SK-N-SH (cell line): Measurements from ENCODE around the gene SRBD1.

ENCODE experiments used
- EP300 ChIP-seq, 2 experiments: IDR thresholded peaks; 2 replicates each; pipeline versions ENCODE4 v1.4.0 to v1.6.1; 2012; ENCODE audit warnings: borderline replicate concordance in 1 of 2, low read depth in 1 of 2, low read length in 1 of 2
- EZH2phosphoT487 ChIP-seq: fragments of 200-600 bp; sonication (generic); IDR thresholded peaks from 2 replicates; pipeline ENCODE4 v1.6.1; 2017; ENCODE audit warnings: low read depth, mixed run types, mild to moderate bottlenecking, antibody characterized with exemption, moderate library complexity, borderline replicate concordance
- FOSL2 ChIP-seq: IDR thresholded peaks from 2 replicates; pipeline ENCODE4 v1.4.0; 2012; ENCODE audit warnings: low read depth, mild to moderate bottlenecking, moderate library complexity, borderline replicate concordance
- FOXM1 ChIP-seq: IDR thresholded peaks from 2 replicates; pipeline ENCODE4 v1.4.0; 2012; ENCODE audit warnings: low read depth, mild to moderate bottlenecking
- GATA2 ChIP-seq: sonication (generic); formaldehyde crosslinking; IDR thresholded peaks from 2 replicates; pipeline ENCODE4 v1.5.0; 2020; ENCODE audit warnings: mild to moderate bottlenecking, missing genetic modification reagents
- MXI1 ChIP-seq: IDR thresholded peaks from 2 replicates; pipeline ENCODE4 v1.6.1; 2012; ENCODE audit warnings: mild to moderate bottlenecking, low read depth, low read length, improper control_type of control experiment
- POLR2AphosphoS5 ChIP-seq: IDR thresholded peaks from 2 replicates; pipeline ENCODE4 v1.6.1; 2012; ENCODE audit warnings: low read depth, low read length
- REST ChIP-seq: IDR thresholded peaks from 2 replicates; pipeline ENCODE4 v1.6.1; 2012; ENCODE audit warnings: mild to moderate bottlenecking, low read depth, low read length, moderate library complexity
- RFX5 ChIP-seq: IDR thresholded peaks from 2 replicates; pipeline ENCODE4 v1.6.1; 2012; ENCODE audit warnings: mild to moderate bottlenecking, improper control_type of control experiment, low read length
- TEAD4 ChIP-seq: IDR thresholded peaks from 2 replicates; pipeline ENCODE4 v1.4.0; 2012; ENCODE audit warnings: mild to moderate bottlenecking, borderline replicate concordance; ENCODE audit not compliant: insufficient read depth
- TF ChIP-seq, protein P1 (sequence below): fragments of 200-600 bp; sonication (generic); IDR thresholded peaks from 2 replicates; pipeline ENCODE4 v1.6.1; 2017; ENCODE audit warnings: antibody characterized with exemption, mild to moderate bottlenecking, moderate library complexity
- TF ChIP-seq, protein P2 (sequence below): IDR thresholded peaks from 2 replicates; pipeline ENCODE4 v1.4.0; 2012; ENCODE audit warnings: low read depth, borderline replicate concordance

DNA sequence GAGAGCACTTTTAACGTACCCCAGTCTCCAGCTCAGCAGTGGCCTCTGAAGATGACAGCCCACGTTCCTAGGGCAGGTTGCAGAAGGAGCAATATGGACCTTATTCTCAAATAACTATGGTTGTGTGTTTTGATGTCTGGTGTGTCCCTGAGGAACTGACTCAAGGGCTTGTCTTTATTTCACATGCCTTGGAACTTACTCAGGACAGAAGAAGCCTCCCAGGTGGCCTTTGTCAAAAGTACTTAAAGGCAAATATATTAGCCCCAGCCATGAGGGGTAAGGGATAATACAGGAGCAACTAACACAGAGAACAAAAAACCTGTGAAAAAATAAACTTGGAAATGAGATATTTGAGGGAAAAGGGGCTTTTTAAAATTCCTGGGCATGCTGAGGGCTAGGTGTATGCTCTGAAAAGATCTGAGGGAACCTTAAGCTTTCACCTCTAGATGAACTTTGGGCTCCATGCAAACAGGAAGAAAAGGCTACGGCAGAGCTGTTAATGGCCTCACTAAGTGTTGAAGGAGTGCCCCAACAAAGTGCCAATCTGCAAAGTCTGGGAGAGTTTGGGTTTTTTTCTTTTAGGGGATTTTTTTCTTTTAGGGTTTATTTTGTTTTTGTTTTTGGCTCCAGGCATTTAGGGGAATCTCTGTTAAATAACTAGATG lies 40.3 kb downstream of the SRBD1 start:
- TF ChIP-seq EZH2phosphoT487 (no peak), RFX5 (no peak), FOSL2 (no peak), POLR2AphosphoS5 (no peak), EP300 (IDR thresholded peaks at IDR 0.05; ENCODE audit: borderline replicate concordance in 1 of 2, low read depth in 1 of 2, low read length in 1 of 2) (no peak), GATA2 (CRISPR knock-in tag) (no peak), REST (no peak), MXI1 (no peak), TEAD4 (no peak), FOXM1 (no peak)
- TF ChIP-seq, protein P1, sequence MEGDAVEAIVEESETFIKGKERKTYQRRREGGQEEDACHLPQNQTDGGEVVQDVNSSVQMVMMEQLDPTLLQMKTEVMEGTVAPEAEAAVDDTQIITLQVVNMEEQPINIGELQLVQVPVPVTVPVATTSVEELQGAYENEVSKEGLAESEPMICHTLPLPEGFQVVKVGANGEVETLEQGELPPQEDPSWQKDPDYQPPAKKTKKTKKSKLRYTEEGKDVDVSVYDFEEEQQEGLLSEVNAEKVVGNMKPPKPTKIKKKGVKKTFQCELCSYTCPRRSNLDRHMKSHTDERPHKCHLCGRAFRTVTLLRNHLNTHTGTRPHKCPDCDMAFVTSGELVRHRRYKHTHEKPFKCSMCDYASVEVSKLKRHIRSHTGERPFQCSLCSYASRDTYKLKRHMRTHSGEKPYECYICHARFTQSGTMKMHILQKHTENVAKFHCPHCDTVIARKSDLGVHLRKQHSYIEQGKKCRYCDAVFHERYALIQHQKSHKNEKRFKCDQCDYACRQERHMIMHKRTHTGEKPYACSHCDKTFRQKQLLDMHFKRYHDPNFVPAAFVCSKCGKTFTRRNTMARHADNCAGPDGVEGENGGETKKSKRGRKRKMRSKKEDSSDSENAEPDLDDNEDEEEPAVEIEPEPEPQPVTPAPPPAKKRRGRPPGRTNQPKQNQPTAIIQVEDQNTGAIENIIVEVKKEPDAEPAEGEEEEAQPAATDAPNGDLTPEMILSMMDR, result no peak
- TF ChIP-seq, protein P2, sequence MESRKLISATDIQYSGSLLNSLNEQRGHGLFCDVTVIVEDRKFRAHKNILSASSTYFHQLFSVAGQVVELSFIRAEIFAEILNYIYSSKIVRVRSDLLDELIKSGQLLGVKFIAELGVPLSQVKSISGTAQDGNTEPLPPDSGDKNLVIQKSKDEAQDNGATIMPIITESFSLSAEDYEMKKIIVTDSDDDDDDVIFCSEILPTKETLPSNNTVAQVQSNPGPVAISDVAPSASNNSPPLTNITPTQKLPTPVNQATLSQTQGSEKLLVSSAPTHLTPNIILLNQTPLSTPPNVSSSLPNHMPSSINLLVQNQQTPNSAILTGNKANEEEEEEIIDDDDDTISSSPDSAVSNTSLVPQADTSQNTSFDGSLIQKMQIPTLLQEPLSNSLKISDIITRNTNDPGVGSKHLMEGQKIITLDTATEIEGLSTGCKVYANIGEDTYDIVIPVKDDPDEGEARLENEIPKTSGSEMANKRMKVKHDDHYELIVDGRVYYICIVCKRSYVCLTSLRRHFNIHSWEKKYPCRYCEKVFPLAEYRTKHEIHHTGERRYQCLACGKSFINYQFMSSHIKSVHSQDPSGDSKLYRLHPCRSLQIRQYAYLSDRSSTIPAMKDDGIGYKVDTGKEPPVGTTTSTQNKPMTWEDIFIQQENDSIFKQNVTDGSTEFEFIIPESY, result no peak
